PC-3 (cell line): ENCODE measurements around the gene KCNQ1.

Experiments
- CTCF ChIP-seq: fragments of 300-600 bp; sonication (generic); conservative IDR thresholded peaks from 2 replicates; pipeline ENCODE4 v1.5.1; 2017; ENCODE audit warnings: antibody characterized with exemption, low read depth, mild to moderate bottlenecking, low read length
- EZH2 ChIP-seq: fragments of 300-600 bp; sonication (generic); IDR thresholded peaks from one replicate; pipeline ENCODE4 v1.6.1; 2017; ENCODE audit warnings: antibody characterized with exemption, mild to moderate bottlenecking, low read length; ENCODE audit not compliant: unreplicated experiment

- TF ChIP-seq CTCF (no peak), EZH2 (no peak)
Observed at GRCh38 chr11:2652333-2653197, 207.8 kb downstream of the KCNQ1 start.
